Left ventricle myocardium superior (tissue), 1 donor: Measurements from ENCODE around the gene PDIA4. TPM values are rescaled to one million over a fixed set of nuclear protein-coding genes. Genes with fewer than 3 reads are reported as not detected.

Experiments
- ATAC-seq: fragments of 200-7000 bp; cut with Tn5 transposase; one replicate; pipeline ENCODE4 v1.9.1; 2020; ENCODE audit warnings: mild to moderate bottlenecking, moderate library complexity
- DNase-seq: peaks from one replicate; pipeline ENCODE4 v3.0.0-alpha.2; 2020
- intact Hi-C: fragments of 100-400 bp; cut with micrococcal nuclease; formaldehyde crosslinking; loops from one replicate; pipeline ENCODE4 v1.11.0; 2022
- total RNA-seq: library from RNA; stranded (reverse); fragmentation: NEBNext Ultra II Directional; extraction: Animal tissue kit (Norgen Biotek cat#: 25700); gene quantifications from one replicate; pipeline ENCODE4 v1.2.1, GENCODE V29; 2021
- donor health status: DM: no; HTN: yes; CAD: no; lungs with severe emphysema.

Gene PDIA4
- total RNA-seq, 1 donor from 2014 or later = 35.1 TPM

DNA sequence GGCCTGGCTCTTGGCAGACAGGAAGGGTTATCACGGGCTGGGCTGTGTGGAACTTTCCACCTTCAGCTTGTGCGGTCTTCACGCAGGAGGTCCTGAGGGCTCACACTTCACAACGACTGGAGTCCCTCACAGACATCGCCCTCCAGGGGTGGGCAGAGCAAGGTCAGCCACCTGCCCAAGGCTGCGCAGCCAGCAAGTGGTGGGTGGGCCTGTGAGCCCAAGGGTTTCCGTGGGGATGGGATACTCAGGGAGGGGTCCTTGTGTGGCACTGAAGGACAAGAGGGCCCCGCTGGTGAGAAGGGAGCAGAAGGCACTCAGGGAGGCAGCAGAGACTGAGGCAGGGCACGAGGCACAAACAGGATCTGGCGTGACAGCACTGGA lies 22.0 kb downstream of the PDIA4 start:
- intact Hi-C loops = loop anchor here (5.0 kb wide), 1 partner anchor 86 kb away; the partner anchor contains the start of gene ZNF786
- no peak for DNase-seq

DNA sequence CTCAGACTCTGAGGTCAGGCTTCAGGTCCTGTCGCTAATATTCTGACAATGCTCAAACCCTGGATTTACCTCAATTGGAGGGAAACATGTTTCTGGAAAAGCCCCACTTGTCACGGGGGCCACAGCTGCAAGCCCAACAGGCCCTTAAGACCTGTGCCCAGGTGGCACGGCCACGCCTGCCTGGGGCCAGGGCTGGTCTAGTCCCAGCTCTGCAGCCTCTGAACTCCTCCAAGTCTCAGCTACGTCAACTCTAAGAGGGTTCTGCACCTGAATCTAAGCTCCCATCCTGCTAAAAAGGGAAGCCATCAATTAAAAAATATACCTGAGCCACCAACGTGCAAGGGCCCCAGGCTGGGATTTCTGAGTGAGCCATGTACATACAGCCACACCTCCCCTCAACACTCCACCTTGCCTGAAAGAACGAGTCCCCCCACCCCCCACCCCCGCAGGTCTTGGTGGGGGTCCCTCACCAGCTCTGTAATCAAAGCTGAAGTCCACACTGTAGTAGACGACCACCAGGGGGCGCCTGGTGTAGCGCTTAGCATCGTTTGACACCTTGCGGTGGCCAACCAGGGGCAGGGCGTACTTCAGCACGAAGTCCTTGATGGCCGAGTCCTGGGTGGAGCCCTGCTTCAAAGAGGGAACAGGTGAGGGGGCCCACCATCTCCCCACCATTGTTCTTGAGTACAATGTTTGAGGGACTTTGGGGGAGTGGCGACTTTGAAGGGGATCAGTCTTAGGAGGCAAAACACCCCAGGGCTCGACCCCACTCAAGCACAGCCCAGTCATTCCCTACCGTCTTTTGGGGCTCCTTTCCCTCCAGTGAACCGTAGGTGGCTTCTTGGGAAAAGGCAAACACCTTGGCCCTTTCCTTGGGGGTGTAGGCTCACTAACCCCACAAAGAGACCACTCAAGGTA lies 22.6 kb downstream of the PDIA4 start:
- intact Hi-C loops = loop anchor here (5.0 kb wide), 1 partner anchor 87 kb away; the partner anchor contains the start of gene ZNF786
- DNase-seq (peak; percentile 93), ATAC-seq (peak; percentile 88)

More for the DNA sequence above, 22.0 kb downstream of the PDIA4 start:
- ATAC-seq = no peak

DNA sequence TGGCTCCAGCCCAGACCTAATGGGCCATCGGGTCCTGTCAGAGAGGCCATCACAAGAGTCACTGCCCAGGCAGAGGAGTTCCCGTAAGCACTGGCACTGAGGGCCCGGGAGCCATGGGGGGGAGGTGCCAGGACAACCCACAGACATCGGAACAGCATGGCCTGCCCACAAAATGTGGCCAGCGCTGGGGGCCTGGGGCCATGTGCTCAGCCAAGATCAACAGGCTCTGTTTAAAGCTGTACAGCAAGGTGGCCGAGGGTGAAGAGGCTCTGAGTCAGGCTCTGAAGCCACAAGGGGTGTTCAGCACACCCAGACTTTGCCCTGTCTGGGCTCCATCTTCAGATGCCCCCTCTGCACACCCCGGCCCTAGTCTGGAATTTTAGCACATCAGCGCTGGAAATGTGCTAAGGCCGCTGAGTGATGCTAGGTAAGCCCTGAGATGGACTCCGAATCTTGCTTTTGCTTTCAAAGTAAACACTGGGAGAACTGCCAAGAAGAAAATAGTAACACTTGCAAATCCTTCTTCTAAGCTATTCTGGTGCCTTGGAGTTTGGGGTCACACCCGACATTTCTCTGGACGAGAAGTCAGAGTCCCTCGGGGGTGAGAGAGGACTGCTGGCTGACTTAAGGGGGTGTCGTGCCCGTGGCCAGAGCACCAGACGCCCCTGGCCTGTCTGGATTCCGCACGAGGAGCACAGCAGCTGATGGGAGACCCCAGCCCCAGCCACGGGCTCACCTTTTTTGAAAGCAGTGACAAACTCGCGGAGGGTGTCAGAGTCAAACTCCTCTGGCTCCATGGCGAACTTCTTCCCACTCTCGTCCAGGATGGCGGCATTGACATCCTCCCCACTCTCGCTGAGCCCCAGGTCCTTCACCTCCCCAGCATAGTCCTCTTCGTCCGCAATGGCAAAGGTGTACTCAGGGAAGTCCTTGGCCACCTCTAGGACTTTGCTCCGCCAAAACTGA lies 23.6 kb downstream of the PDIA4 start:
- ATAC-seq (no peak), DNase-seq (no peak)
- intact Hi-C loops = loop anchor here (5.0 kb wide), 1 partner anchor 88 kb away; the partner anchor contains the start of gene ZNF786

DNA sequence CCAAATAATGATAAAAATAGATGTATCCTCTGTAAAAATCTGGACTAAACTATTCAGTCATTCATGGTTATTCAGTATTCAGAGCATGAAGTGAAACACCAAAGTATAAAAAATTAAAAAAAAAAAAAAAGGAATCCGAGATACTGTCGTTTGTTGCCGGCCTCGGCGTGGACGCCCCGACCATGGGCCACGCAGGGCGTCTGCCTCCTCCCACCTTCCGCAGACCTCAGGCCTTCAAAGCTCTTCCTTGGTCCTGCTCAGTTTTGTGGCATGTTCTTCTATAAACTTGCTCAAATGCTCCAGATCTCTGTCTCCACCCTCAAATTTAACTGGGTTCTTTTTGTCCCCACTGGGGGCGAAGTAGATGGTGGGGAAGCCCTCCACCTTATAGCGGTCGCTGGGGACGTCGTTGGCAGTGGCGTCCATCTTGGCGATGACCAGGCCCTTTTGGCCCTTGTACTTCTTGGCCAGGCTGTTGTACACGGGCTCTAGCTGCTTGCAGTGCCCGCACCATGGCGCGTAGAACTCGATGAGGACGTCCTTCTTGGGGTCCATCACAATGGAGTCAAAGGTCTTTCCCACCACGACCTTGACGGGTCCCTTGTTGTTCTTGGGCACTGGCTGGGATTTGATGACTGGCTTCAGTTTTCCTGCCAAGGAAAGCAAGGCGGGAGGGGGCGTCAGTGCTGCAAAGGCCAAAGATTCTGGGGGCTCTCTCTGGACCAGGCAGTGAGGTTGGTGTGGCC lies 24.6 kb downstream of the PDIA4 start:
- intact Hi-C loops = no loop called here
- ATAC-seq (no peak), DNase-seq (no peak)

DNA sequence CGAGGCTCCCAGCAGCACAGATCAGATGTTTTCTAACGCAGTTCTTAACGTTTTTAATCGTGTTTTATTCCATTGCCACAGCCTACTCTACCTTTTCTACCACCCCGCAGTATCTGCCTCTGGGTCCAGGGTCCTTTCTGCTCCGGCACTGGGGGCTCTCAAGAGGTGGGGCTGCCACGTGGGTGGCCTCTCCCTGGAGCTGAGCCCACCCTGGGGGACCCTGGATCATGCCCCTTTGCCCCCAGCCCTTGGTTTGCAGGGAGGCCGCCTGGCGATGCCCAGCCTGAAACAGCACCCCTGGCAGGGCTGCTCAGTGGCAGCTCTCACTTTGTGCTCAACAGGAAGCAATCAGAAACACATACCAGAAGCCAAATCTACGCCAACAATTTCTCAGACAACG lies 25.3 kb downstream of the PDIA4 start:
- intact Hi-C loops = no loop called here
- ATAC-seq (no peak), DNase-seq (no peak)

DNA sequence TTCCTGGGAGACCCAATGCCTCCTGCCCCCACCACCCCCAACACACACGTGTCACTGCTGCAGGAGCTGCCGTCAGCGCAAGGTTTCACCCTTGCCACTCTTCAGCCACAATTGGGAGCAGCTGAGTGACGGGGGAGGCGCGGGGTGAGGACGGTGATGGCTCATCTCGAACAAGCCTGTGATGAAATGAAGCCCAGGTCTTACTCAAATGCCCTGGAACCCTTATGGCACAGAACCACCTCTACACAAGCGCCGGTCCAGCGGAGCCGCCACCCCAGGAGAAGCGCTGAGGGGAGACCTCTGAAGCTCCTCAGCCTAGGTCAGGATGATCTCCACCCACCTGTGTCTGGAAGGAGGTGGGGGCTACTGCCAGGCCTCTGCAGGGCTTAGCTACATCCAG lies 25.7 kb downstream of the PDIA4 start:
- intact Hi-C loops = no loop called here
- DNase-seq = no peak
- ATAC-seq = no peak

DNA sequence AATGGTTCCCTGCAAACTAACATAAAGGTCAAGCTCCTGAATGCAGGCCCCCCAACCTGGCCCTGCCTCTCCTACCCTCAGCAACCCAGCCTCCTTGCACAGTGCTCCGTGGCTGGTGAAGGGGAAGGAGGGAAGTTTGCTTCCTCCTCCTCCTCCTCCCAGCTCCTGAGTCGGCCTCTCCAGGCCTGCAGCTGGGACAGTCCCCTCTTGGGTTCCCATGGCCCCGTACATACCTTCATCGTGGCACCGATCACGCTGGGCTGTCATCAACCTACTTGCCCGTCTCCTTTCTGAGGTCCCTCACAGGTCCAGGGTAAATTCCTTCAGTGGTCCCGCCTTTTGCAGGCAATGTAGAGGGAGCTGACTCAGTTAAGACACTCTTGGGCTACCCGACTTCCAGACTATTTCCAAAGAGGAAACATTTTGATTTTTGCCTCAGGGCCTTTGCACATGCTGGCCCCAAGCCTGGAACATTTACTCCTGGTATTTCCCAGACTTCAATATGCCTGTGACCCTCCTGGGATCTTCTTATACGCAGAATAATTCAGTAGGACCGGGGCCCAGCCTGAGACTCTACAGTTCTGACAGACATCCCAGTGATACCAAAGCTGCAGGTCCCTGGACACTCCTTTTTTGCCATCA lies 26.8 kb downstream of the PDIA4 start:
- intact Hi-C loops = no loop called here
- ATAC-seq (no peak), DNase-seq (no peak)

DNA sequence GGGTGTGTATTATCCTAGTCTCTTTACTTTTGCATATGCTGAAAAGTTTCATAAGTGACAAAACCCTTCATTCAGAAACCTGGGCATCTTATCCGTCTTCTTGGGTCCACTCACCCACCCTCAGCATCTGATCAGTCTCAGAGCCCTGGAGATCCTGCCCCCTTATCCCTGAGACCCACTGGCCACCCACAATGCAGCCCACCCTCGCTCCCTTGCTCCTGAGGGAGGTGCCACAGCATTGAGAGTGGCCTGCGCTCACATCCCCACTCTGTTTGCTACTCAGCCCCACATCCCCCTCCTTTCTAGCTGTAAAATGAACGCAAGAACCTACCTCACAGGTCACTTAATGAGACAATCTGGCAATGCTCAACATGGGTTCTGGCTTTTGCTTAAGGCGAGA lies 27.3 kb downstream of the PDIA4 start:
- intact Hi-C loops = no loop called here
- DNase-seq (no peak), ATAC-seq (no peak)

DNA sequence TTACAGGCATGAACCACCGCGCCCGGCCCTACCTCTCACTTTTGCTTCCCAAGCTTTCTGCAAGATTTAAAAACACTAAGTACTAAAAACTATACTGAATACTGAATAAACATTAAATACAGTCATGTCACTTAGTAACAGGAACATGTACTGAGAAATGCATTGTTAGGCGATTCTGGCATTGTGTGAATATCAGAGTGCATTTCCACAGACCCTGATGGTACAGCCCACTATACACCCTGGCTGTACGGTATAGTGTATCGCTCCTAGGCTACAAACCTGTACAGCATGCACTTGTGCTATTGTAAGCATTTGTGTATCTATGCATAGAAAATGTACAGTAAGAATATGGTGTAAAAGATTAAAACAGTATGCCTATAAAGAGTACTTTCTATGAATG lies 29.1 kb downstream of the PDIA4 start:
- intact Hi-C loops = no loop called here
- DNase-seq = no peak
- ATAC-seq = no peak

DNA sequence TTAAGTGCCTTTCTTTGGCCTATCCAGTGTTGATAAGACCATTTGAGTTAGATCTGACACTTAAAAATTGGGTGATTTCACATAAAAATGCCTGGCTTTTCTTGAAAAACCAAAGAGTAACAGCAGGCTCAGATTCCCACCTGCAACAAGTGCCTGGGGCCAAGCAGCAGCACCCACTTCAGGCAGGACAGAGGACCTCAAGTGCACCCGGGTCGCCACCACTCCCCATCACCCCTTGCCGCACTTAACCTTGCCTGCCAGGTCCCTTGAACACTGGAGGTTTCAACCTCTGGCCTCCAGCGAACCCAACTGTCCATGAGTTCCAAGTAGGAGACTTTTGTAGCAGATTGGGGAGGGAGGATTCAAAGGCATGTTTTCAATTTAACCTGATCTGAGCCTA lies 30.8 kb downstream of the PDIA4 start:
- no peak for DNase-seq
- ATAC-seq = no peak
- intact Hi-C loops = no loop called here

DNA sequence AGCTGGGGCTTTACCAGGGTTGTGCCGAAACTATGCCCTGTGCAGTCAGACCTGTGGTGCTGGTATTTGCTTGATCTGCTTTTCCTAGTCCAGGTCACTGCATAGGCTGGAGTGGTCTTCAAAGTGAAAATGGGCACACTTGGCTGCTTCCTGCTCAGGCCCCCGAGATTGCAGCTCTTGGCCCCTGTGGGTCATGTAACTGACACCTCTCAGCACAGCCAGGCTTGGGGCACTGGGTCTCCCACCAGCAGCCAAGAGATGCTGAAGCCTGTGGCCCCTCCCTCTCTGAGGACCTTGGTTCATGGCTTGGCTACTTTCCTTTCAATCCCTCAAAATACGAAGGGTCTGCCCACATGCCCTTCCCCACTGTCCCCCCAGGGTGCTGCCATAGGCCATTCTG lies 33.7 kb downstream of the PDIA4 start:
- no peak for ATAC-seq
- intact Hi-C loops = no loop called here
- no peak for DNase-seq

DNA sequence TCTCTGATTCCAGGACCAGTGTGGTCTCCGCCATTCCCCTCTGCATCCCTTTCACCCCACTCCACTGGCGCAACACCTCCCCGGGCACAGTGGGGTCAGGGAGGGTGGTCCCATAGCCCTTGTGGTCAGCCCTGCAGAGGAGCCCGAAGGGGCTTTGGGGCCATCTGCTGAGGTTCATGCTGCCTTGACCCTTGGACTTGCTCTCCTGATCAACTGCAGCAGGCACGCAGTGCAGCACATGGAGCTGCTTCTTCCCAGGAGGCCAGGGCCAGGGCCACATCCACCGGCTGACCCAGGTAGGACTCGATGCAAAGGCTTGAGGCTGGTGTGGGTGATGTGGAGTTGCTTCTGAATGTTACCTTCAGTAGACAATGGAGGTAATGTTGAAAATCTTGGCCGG lies 35.1 kb downstream of the PDIA4 start:
- DNase-seq (no peak), ATAC-seq (no peak)
- intact Hi-C loops = no loop called here

DNA sequence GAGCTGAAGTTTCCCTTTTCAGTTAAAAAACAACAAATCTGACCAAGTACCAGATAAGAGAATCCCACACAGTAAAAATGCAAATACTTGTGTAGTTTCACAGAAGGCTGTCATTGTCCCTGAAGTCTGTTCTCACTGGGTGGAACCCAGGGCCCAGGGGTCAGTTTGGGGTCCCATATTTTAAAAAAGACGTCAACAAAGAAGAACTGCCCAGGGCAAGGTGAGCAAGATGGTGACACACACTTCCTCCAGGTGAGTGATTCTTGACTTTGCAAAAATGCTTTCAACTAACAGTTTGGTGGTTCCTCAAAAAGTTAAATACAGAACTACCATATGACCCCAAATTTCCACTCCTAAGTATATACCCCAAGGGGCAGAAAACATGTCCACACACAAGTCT lies 36.8 kb downstream of the PDIA4 start:
- intact Hi-C loops = no loop called here
- no peak for ATAC-seq
- no peak for DNase-seq

DNA sequence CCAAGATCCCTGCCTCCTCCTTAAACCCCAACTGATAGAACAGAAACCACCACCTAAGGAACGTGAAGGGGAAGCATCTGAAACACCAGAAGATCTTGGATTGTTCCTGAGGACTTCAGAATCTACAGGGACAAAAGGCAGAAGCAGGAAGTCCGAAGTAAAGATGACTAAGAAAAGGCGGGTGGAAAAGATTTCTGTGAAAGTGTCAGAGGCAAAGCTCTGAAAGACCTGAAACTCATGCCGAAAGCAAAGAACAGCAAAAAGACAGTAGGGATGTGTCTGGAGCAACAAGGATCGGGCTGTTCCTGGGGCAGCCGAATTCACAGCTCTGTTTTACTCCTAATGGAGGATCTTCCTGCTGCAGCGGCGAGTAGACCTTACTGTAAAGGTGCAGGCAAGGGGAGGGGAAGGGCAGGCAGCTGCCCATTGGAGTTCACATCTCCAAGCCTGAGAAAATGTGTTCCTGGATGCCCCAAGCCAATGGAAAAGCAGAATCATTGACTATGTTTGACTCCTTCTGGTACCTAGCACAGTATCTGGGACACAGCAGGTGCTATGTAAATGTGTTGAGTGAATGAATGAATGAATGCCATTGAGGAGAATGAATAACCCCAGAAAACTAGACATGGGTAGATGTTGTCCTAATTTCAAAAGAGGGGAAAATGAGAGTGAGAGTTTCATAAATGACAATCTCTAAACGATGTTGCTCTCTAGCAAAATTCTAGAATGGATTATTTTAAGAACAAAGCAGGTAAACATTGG lies 40.4 kb downstream of the PDIA4 start:
- intact Hi-C loops = no loop called here
- ATAC-seq (peak; percentile 9), DNase-seq (no peak)

DNA sequence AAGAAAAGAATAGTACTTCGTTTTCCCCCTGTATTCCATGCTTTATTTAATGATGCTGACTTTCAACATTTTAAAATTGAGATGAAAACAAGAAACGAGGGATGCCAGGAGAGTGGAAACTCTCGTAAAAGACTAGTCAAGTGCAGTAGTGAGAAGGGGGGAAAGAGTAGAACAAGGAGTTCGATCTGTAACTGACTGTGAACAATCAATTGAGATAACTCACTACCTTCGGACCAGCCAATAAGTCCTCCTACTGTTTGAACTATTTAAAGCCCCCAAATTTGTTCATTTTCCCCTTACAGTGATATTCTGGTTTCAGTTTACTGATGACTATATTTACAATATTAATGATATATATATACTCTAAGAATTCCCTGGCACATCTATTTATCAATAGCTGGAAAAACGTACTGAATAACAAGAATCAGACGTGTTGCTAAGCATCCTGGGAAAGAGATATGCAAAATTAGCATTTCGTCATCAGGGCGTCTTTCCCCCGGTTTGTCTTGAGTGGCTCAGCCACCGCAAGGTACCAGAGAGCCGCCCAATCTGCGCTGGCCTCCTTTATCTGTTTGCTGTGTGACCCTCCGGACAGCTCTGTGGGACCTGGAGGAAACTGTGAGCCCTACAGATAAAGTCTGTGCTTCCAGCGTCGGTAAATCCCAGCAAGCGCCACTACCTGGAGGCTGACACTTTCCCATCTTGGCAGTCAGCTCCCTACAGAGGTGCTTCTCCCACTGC lies 41.1 kb downstream of the PDIA4 start:
- peak; percentile 91 for ATAC-seq
- DNase-seq = peak; percentile 82
- intact Hi-C loops = no loop called here

DNA sequence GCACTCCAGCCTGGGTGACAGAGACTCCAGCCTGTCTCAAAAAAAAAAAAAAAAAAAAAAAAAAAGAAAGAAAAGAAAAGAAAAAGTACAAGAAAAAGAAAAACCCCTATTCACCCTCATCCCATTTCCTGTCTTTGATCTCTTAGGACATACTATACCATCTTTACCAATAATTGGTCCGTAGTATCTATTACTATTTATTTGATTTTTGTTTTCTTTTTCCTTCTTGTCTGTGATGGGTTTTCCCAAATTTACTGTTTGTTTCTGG lies 41.6 kb downstream of the PDIA4 start:
- DNase-seq = no peak
- intact Hi-C loops = no loop called here
- no peak for ATAC-seq

DNA sequence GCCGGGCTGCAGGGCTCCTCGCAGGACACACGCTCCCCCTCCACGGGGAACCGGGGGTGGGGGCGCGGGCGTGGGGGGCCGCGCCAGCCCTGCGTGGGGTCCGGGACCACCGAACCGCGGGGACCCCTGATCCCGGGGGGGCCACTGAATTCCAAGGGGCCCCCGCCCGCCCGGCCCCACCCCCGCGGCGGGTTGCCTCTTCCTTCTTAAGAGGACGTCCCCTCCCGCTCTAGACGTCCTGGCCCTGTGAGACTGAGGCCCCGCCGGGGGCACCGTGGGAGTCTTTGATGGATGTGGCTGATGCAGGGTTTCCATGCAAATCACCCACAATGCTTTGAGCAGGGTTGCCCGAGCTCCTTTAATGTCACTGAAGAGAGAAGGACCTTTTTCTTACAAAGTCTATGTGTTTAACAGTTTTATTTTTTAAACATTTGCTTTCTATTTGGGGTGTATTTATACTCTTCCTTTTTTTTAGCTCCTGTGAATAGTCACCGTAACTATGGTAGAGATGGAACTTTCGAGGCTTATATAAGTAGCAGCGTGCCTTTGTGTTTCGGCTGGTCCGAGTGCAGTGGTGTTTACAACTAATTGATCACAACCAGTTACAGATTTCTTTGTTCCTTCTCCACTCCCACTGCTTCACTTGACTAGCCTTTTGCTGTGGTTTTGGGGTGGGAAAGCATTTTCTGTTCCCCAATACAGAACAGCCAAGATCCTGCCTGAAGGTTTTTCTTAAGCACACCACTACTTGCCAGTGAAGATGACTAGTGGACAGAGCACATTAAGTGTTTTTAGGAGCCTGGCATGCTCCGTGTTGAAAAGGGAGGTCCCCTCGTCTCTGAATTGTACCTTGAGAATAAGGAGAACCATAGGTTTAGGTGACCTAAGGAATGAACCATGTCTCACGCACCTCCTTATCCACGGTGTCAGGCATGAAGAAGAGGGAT lies 44.8 kb downstream of the PDIA4 start:
- ATAC-seq (peak; percentile 57), DNase-seq (peak; percentile 60)
- intact Hi-C loops = no loop called here
